ENCODE measurements around the gene MUS81. TPM values are rescaled to one million over a fixed set of nuclear protein-coding genes. Genes with fewer than 3 reads are reported as not detected.

The MUS81 gene
- total and polyA plus RNA-seq, 10 of the 15 experiments (the other 5 are each of a cell fraction or from before 2014, with no cell fraction given), result 11.8 to 76.1 (median 48.4) TPM

DNA sequence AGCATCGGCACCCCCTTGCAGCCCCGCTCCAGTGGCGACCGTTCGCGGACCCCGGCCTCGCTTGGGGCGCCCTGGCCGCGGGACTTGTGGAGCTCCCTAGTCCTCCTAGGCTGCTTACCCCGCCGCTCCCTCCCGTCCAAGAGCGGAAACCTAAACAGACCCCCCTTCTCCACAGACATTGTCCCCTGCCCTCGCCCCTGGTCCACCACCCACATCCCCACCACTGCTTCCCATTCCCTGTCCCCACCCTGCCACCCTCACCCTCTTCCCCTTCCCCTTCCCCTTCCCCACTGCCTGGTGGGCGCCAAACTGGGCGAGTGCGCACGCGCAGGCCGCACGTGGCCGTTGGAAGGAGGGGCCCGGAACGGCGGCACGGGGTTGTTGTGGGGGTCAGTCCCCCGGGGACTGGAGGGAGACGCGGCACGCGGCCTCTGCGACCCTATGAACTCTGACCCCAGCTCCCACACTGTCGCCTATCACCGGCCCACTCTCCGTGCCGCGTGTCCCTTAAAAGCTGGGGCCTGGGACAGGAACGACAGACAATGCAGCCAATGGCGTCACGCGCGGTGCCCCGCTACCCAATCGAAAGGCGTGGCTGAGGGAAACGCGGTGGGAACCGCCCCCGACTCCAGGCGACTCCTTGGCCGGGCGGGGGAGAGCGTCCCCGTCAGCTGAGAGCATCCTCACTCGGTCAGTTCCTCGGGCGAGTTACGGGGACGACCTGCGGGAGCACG is 26.8 kb upstream of the MUS81 start, which contains the start of gene SNX32 (continued):
- TF ChIP-seq, protein P1, sequence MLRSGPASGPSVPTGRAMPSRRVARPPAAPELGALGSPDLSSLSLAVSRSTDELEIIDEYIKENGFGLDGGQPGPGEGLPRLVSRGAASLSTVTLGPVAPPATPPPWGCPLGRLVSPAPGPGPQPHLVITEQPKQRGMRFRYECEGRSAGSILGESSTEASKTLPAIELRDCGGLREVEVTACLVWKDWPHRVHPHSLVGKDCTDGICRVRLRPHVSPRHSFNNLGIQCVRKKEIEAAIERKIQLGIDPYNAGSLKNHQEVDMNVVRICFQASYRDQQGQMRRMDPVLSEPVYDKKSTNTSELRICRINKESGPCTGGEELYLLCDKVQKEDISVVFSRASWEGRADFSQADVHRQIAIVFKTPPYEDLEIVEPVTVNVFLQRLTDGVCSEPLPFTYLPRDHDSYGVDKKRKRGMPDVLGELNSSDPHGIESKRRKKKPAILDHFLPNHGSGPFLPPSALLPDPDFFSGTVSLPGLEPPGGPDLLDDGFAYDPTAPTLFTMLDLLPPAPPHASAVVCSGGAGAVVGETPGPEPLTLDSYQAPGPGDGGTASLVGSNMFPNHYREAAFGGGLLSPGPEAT (IDR thresholded peaks at IDR 0.05; ENCODE audit: low read depth), result peak; percentile 95
- no peak for TF ChIP-seq EP300 (IDR thresholded peaks at IDR 0.05; ENCODE audit: borderline replicate concordance in 1 of 2, control insufficient read depth in 1 of 2, low read depth in 2 of 2, low read length in 2 of 2)
- peak in 1 of 2 experiments; percentile 79; a peak in 2 of 3 replicates for TF ChIP-seq EGR1 (IDR thresholded peaks at IDR 0.05; ENCODE audit: borderline replicate concordance in 1 of 2, low read depth in 2 of 2, low read length in 2 of 2)
- TF ChIP-seq NR2F1 (conservative IDR thresholded peaks at IDR 0.05), result peak; percentile 87
- TF ChIP-seq, protein P2, sequence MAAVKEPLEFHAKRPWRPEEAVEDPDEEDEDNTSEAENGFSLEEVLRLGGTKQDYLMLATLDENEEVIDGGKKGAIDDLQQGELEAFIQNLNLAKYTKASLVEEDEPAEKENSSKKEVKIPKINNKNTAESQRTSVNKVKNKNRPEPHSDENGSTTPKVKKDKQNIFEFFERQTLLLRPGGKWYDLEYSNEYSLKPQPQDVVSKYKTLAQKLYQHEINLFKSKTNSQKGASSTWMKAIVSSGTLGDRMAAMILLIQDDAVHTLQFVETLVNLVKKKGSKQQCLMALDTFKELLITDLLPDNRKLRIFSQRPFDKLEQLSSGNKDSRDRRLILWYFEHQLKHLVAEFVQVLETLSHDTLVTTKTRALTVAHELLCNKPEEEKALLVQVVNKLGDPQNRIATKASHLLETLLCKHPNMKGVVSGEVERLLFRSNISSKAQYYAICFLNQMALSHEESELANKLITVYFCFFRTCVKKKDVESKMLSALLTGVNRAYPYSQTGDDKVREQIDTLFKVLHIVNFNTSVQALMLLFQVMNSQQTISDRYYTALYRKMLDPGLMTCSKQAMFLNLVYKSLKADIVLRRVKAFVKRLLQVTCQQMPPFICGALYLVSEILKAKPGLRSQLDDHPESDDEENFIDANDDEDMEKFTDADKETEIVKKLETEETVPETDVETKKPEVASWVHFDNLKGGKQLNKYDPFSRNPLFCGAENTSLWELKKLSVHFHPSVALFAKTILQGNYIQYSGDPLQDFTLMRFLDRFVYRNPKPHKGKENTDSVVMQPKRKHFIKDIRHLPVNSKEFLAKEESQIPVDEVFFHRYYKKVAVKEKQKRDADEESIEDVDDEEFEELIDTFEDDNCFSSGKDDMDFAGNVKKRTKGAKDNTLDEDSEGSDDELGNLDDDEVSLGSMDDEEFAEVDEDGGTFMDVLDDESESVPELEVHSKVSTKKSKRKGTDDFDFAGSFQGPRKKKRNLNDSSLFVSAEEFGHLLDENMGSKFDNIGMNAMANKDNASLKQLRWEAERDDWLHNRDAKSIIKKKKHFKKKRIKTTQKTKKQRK (IDR thresholded peaks at IDR 0.05; ENCODE audit: low read depth, low read length), result peak; percentile 36; the same call in 1 of the 2 replicates
- TF ChIP-seq IKZF2 (IDR thresholded peaks at IDR 0.05), result no peak
- TF ChIP-seq, protein P3, sequence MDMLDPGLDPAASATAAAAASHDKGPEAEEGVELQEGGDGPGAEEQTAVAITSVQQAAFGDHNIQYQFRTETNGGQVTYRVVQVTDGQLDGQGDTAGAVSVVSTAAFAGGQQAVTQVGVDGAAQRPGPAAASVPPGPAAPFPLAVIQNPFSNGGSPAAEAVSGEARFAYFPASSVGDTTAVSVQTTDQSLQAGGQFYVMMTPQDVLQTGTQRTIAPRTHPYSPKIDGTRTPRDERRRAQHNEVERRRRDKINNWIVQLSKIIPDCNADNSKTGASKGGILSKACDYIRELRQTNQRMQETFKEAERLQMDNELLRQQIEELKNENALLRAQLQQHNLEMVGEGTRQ (IDR thresholded peaks at IDR 0.05; ENCODE audit: borderline replicate concordance, low read depth, low read length), result no peak; the same call in none of the 2 replicates
- no peak for TF ChIP-seq CHD1 (IDR thresholded peaks at IDR 0.05; ENCODE audit: low read depth, low read length)
- TF ChIP-seq, protein P4, sequence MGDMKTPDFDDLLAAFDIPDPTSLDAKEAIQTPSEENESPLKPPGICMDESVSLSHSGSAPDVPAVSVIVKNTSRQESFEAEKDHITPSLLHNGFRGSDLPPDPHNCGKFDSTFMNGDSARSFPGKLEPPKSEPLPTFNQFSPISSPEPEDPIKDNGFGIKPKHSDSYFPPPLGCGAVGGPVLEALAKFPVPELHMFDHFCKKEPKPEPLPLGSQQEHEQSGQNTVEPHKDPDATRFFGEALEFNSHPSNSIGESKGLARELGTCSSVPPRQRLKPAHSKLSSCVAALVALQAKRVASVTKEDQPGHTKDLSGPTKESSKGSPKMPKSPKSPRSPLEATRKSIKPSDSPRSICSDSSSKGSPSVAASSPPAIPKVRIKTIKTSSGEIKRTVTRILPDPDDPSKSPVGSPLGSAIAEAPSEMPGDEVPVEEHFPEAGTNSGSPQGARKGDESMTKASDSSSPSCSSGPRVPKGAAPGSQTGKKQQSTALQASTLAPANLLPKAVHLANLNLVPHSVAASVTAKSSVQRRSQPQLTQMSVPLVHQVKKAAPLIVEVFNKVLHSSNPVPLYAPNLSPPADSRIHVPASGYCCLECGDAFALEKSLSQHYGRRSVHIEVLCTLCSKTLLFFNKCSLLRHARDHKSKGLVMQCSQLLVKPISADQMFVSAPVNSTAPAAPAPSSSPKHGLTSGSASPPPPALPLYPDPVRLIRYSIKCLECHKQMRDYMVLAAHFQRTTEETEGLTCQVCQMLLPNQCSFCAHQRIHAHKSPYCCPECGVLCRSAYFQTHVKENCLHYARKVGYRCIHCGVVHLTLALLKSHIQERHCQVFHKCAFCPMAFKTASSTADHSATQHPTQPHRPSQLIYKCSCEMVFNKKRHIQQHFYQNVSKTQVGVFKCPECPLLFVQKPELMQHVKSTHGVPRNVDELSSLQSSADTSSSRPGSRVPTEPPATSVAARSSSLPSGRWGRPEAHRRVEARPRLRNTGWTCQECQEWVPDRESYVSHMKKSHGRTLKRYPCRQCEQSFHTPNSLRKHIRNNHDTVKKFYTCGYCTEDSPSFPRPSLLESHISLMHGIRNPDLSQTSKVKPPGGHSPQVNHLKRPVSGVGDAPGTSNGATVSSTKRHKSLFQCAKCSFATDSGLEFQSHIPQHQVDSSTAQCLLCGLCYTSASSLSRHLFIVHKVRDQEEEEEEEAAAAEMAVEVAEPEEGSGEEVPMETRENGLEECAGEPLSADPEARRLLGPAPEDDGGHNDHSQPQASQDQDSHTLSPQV (IDR thresholded peaks at IDR 0.05), result no peak
- TF ChIP-seq ZNF274 (IDR thresholded peaks at IDR 0.05; ENCODE audit: insufficient read depth, insufficient read length), result no peak
- TF ChIP-seq, protein P5, sequence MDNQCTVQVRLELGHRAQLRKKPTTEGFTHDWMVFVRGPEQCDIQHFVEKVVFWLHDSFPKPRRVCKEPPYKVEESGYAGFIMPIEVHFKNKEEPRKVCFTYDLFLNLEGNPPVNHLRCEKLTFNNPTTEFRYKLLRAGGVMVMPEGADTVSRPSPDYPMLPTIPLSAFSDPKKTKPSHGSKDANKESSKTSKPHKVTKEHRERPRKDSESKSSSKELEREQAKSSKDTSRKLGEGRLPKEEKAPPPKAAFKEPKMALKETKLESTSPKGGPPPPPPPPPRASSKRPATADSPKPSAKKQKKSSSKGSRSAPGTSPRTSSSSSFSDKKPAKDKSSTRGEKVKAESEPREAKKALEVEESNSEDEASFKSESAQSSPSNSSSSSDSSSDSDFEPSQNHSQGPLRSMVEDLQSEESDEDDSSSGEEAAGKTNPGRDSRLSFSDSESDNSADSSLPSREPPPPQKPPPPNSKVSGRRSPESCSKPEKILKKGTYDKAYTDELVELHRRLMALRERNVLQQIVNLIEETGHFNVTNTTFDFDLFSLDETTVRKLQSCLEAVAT (IDR thresholded peaks at IDR 0.05), result no peak
- no peak for TF ChIP-seq MYC (IDR thresholded peaks at IDR 0.05; ENCODE audit: insufficient read depth, insufficient read length, insufficient replicate concordance, low read length, severe bottlenecking)
- TF ChIP-seq NFYB (IDR thresholded peaks at IDR 0.05; ENCODE audit: insufficient read depth, low read depth, low read length), result peak; percentile 97
- TF ChIP-seq TARDBP (IDR thresholded peaks at IDR 0.05; ENCODE audit: borderline replicate concordance), result no peak
- TF ChIP-seq DPF2 (IDR thresholded peaks at IDR 0.05), result peak; percentile 98
- TF ChIP-seq TCF7 (IDR thresholded peaks at IDR 0.05; ENCODE audit: borderline replicate concordance), result no peak
- TF ChIP-seq SIX5 (IDR thresholded peaks at IDR 0.05; ENCODE audit: low read depth, low read length, severe bottlenecking), result no peak
